Lower lobe of right lung (tissue), 2 donors: ENCODE data around the gene PCBP3. TPM values are rescaled to one million over a fixed set of nuclear protein-coding genes. Genes with fewer than 3 reads are reported as not detected.

Source experiments
- ATAC-seq, 2 donors: fragments of 200-7000 bp; cut with Tn5 transposase; one replicate each; pipeline ENCODE4 v1.9.1; 2020 to 2022; ENCODE audit warnings: mild to moderate bottlenecking in 2 of 2, moderate library complexity in 2 of 2
- DNase-seq: peaks from one replicate; pipeline ENCODE4 v3.0.0-alpha.2; 2020
- H3K27ac ChIP-seq: fragments of 200-600 bp; one replicate; pipeline ENCODE4 v1.8.0; 2022
- H3K27me3 ChIP-seq: fragments of 200-600 bp; one replicate; pipeline ENCODE4 v1.8.0; 2022; ENCODE audit warnings: low read depth
- H3K36me3 ChIP-seq: fragments of 200-600 bp; one replicate; pipeline ENCODE4 v1.8.0; 2022; ENCODE audit warnings: mild to moderate bottlenecking
- H3K4me1 ChIP-seq: fragments of 200-600 bp; one replicate; pipeline ENCODE4 v1.8.0; 2022
- H3K4me3 ChIP-seq: fragments of 200-600 bp; one replicate; pipeline ENCODE4 v1.8.0; 2022; ENCODE audit warnings: mild to moderate bottlenecking
- H3K9me3 ChIP-seq: fragments of 200-600 bp; one replicate; pipeline ENCODE4 v1.8.0; 2022
- intact Hi-C: fragments of 100-400 bp; cut with DNase I; formaldehyde crosslinking; loops from one replicate; pipeline ENCODE4 v1.11.0; 2022
- total RNA-seq: library from RNA; stranded (reverse); fragmentation: NEBNext Ultra II Directional; extraction: Animal tissue kit (Norgen Biotek cat#: 25700); gene quantifications from one replicate; pipeline ENCODE4 v1.2.1, GENCODE V29; 2021
- TF ChIP-seq, protein P1 (sequence below): fragments of 200-600 bp; IDR thresholded peaks from one replicate; pipeline ENCODE4 v1.8.0; 2022; ENCODE audit warnings: antibody characterized with exemption, mild to moderate bottlenecking
- donor health status: DM: no; HTN: yes; CAD: no; lungs with severe emphysema.

The PCBP3 gene
- total RNA-seq, 1 donor from 2014 or later: 4.5 TPM

DNA sequence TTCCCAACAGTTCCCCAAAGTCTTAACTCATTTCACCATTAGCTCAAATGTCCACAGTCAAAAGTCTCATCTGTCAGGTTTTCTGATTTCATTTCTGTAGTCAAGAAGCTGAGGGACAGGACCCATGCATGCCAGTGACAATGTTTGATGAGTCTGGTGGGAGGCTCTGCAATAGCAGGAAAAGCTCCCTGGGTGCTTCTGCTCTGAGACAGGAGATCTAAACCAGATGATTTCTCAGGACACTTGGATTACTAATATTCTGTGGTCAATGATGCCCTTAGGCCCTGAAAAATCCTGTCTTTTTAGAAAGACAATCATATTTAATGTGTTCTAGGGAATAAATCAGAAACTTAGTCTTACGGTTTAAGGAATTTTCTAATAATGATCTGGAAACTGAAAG, 56.4 kb downstream of the PCBP3 start:
- Histone ChIP-seq H3K9me3 (no peaks in the 10 kb centered on the region), H3K4me1 (no peaks in the 10 kb centered on the region), H3K4me3 (no peak overlapping the region), H3K27me3 (no peaks in the 10 kb centered on the region), H3K27ac (no peak overlapping the region), H3K36me3 (no peaks in the 10 kb centered on the region)
- TF ChIP-seq, protein P1, sequence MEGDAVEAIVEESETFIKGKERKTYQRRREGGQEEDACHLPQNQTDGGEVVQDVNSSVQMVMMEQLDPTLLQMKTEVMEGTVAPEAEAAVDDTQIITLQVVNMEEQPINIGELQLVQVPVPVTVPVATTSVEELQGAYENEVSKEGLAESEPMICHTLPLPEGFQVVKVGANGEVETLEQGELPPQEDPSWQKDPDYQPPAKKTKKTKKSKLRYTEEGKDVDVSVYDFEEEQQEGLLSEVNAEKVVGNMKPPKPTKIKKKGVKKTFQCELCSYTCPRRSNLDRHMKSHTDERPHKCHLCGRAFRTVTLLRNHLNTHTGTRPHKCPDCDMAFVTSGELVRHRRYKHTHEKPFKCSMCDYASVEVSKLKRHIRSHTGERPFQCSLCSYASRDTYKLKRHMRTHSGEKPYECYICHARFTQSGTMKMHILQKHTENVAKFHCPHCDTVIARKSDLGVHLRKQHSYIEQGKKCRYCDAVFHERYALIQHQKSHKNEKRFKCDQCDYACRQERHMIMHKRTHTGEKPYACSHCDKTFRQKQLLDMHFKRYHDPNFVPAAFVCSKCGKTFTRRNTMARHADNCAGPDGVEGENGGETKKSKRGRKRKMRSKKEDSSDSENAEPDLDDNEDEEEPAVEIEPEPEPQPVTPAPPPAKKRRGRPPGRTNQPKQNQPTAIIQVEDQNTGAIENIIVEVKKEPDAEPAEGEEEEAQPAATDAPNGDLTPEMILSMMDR: no peak
- intact Hi-C loops: no loop called here
- DNase-seq (no peak), ATAC-seq (no peak)

- TF ChIP-seq, protein P1: no peak
- H3K27ac ChIP-seq: no peak overlapping the region
- no peaks in the 10 kb centered on the region for H3K4me1 ChIP-seq
- ATAC-seq: no peak
- no peaks in the 10 kb centered on the region for H3K9me3 ChIP-seq
- DNase-seq: no peak
- H3K4me3 ChIP-seq: no peak overlapping the region
- H3K36me3 ChIP-seq: no peaks in the 10 kb centered on the region
- intact Hi-C loops: no loop called here
- H3K27me3 ChIP-seq: no peaks in the 10 kb centered on the region
Measured at GRCh38 chr21:45700461-45700860, 56.9 kb downstream of the PCBP3 start.

GRCh38 chr21:45704311-45705108, 61.0 kb downstream of the PCBP3 start:
- DNase-seq (no peak), ATAC-seq (no peak)
- Histone ChIP-seq H3K36me3 (no peaks in the 10 kb centered on the region), H3K27me3 (no peaks in the 10 kb centered on the region), H3K27ac (no peak overlapping the region), H3K4me1 (no peaks in the 10 kb centered on the region), H3K4me3 (no peak overlapping the region), H3K9me3 (no peaks in the 10 kb centered on the region)
- intact Hi-C loops: no loop called here
- TF ChIP-seq, protein P1: no peak

DNA sequence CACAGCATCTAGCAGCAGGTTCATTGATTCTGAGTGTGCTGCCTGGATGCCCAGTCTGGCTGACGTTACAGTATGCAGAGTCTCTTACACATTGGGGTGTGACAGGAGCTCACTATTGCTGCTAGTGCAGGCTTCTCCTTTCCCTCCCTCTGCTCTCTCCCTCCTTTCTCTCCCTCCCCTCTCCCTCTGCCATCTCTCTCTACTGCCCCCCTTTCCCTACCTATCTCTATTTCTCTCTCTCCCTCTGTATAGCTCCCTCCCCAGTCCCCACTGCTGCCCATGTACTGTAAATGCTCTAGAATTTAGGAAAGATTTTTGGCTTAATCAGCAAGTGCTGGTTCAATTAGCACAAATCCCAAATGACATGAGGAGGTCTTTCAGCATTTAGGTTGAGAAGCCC, 62.8 kb downstream of the PCBP3 start:
- Histone ChIP-seq H3K27ac (no peak overlapping the region), H3K4me1 (no peaks in the 10 kb centered on the region), H3K4me3 (no peak overlapping the region), H3K36me3 (no peaks in the 10 kb centered on the region), H3K27me3 (no peaks in the 10 kb centered on the region), H3K9me3 (peaks cover 6% of the 10 kb centered on the region)
- TF ChIP-seq, protein P1: no peak
- intact Hi-C loops: no loop called here
- ATAC-seq (no peak), DNase-seq (no peak)

DNA sequence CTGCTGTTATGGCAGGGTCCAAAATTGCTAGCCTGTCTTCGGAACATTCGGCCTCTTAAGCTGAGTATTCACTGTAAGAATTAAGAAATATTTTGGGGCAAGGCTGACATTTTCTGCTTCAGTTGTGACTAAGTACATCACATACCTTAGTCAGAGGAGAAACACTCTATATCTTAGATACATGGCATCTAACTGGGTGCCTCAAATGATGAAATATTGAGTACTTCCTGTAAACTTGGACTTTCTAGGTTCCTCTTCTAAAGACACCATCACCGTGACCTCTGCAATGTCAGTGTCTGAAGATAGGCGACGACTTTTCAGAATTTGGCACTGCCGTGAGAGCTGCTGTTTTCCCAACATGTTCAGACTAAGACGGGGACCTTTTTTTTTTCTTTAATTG, 65.6 kb downstream of the PCBP3 start:
- no peak for ATAC-seq
- Histone ChIP-seq H3K27me3 (no peaks in the 10 kb centered on the region), H3K36me3 (no peaks in the 10 kb centered on the region), H3K27ac (no peak overlapping the region), H3K9me3 (peaks cover 10% of the 10 kb centered on the region), H3K4me3 (no peak overlapping the region), H3K4me1 (no peaks in the 10 kb centered on the region)
- no peak for DNase-seq
- intact Hi-C loops: no loop called here
- TF ChIP-seq, protein P1: no peak
